Endothelial cell of umbilical vein (primary cell): ENCODE results near the gene NEAT1.

Source experiments
- CTCF ChIP-seq, 2 donors: IDR thresholded peaks; 1 replicate in 1 of 2; 2 replicates in 1 of 2; pipeline ENCODE4 v1.5.1; 2011; ENCODE audit warnings: low read length in 2 of 2, mild to moderate bottlenecking in 2 of 2, moderate library complexity in 2 of 2, control low read depth in 1 of 2, inconsistent platforms in 1 of 2, low read depth in 1 of 2; ENCODE audit not compliant: insufficient read depth in 1 of 2; ENCODE audit errors: extremely low read depth in 1 of 2
- JUN ChIP-seq: IDR thresholded peaks from 2 replicates; pipeline ENCODE4 v1.6.1; 2011; ENCODE audit warnings: borderline replicate concordance, low read depth; ENCODE audit not compliant: insufficient read length, insufficient read depth
- MYC ChIP-seq: IDR thresholded peaks from one replicate; pipeline ENCODE4 v1.6.1; 2011; ENCODE audit warnings: mild to moderate bottlenecking, low read depth, low read length
- POLR2A ChIP-seq: IDR thresholded peaks from 2 replicates; pipeline ENCODE4 v1.6.1; 2012; ENCODE audit warnings: low read depth, mild to moderate bottlenecking, control low read depth, low read length

- TF ChIP-seq JUN (no peak), CTCF (IDR thresholded peaks at IDR 0.05; ENCODE audit: extremely low read depth in 1 of 2, insufficient read depth in 1 of 2, low read depth in 1 of 2, low read length in 2 of 2) (no peak), POLR2A (no peak), MYC (no peak)
Measured at GRCh38 chr11:65414776-65415498, 7.7 kb upstream of the NEAT1 start.
